NCI-H2196 (cell line): ENCODE measurements around the gene DNAJC22.
A peak's percentile ranks its signal among the peaks of the same experiment; 100 is the strongest.
"Not testable (repeated sequence)": the region's sequence is repeated elsewhere in the genome, so short reads cannot be mapped to it uniquely, and the experiment has no call there.

Experiments used
- DNase-seq: peaks from one replicate; lab custom pipeline; 2025; ENCODE audit not compliant: unreplicated experiment; lab: John Stamatoyannopoulos, UW

Gene DNAJC22

DNA sequence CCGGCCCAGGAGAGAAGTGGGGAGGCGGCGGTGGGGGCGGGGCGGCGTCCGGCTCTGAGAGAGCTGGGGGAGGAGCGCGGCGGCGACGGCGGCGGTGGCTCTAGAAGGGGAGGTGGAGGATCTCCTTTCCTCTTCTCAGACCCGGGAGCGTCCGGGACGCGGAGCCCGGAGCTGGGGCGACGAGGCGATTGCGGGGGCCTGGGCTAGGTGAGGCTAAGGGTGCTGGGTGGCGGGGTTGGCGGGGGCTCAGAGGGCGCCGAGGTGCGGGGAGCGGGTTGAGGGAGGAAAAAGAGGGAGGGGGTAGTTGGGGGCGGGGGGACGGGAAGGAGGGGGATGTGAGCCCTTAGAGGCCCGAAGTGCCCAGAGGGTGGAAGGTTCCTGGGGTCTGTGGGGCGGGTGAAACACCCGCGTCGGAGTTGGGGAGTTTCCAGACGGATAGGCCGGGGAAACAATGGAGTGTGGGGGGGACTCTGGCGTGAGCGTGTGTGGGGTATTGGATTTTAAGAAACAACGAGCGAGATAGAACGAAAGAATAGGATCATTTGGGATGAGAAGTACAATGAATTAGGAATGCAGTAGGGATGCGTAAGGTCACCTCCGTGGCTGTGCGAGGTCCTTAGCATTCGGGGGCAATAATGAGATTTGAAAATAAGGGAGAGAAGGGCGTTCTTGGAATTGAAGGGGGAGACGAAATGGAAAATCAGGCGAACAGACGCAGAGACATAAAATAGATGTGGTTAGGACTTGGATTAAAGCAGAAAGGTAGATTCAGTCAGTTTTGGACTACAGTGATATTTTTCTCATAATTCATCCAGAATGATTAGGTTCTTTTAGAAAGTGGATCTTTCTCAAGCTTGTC lies 20.9 kb downstream of the DNAJC22 start, which contains the start of gene SPATS2:
TSS of gene SPATS2 (plus strand) at position 82 of the 859 bp plus-strand sequence. CDS start 93,551 bp downstream, outside the sequence.
- peak; percentile 31 for DNase-seq

DNA sequence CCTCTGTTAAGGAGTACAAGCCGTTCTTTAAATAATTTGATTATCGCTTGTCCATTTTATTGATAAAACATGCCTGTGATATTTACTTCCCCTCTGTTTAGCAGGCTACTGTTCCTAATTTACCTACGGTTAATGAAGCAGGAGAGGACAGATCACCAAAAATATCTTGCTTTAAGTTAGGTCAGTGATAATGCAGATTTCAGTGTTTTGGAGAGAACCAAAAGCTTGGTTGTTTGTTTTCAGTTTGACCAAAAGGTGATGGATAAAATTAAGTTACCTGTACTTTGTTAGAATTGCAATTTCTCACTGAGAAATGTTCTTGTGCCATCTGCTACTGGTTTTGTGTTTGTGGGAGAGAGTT lies 21.5 kb downstream of the DNAJC22 start:
- DNase-seq = no peak

DNA sequence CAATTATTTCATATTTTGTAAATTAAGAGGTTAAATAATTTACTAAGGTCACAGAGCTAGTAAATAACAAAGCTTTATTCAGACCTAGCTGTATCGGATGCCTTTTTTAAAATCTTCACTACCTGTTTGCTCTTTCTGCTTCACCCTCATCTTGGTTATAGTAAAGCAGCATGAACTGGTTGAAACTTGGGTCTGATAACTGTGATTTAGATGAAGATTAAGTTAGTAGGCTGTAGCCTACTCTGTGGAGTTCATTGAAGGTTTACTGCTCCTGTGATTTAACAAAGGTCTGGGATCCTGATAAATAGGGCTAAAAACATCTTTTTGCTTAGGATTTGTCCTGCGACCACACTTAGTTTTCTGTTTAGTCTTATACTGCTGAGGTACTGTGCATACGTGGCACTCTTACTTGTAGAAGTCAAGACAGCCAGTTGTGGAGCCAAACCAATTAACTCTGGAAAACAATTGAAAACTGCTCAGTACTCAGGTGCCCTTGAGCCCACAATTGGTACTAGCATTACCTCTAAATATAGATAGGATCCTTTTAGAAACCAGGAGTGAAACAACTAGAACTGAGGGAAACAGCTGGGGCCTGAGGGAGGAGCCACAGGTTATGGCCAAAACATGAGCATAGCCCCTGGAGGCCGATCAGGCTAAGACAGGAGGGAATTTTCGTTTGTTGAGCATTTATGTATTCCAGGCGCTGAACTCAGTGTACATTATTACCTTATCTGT lies 22.9 kb downstream of the DNAJC22 start:
- DNase-seq = peak; percentile 33

DNA sequence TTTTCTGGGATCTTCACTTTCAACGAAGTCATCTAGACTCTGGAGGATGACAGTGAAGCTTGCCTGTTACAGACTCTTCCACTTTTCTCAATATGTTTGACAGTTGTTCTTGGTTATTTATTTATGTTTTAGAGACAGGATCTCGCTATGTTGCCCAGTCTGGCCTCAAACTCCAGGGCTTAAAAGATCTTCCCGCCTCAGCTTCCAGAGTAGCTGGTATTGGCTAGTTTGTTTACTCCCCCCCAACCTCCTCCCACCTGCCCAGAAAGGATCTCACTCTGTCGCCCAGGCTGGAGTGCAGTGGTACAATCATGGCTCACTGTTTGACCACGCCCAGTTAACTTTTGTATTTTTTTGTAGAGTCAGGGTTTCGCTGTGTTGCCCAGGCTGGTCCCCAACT lies 23.9 kb downstream of the DNAJC22 start:
- no peak for DNase-seq

DNA sequence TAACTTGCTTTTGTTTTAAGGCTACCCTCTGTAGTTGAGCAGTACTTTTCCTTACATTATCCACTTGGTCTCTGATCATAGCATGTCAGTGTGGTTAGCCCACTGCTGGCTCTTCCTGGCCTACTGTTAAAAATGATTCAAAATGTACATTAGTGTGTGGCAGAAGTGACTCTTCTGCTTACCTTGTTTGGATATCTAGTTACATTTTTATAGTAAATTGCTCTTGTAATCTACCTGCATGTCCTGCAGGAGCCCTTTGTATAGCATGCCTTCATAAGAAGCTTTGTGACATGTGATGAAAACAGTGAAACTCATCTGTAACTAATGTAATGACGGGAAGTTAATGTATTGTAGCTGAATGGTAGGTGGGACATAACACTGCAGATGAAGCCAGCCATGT lies 28.7 kb downstream of the DNAJC22 start:
- DNase-seq = no peak

DNA sequence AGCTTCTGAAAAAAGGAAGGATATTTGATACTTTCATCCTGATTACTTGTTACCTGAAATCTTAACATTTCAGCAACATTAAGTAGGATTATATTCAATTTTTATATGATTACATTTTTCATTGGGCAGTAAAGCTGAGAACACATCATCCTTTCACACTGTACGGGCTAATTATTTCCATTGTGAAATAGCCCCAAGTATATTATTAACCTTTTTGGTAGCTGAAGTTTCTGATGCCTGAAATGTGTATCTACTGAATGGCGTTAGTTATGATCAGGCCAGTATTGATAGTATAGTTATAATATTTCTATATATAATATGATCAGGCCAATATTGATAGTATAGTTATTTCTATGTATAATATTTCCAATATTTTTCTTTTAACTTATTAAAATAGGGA lies 30.7 kb downstream of the DNAJC22 start:
- DNase-seq = no peak

DNA sequence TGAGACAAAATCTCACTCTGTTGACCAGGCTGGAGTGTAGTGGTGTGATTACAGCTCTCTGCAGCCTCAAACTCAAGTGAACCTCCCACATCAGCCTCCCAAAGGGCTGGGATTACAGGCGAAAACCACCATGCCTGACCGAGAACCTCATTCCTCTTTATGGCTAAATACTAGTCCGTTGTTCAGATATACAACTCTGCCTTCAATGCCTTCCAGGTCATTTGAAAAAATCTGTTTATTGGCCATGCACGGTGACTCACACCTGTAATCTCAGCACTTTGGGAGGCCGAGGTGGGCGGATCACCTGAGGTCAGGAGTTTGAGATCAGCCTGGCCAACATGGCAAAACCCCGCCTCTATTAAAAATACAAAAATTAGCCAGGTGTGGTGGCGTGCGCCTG lies 33.5 kb downstream of the DNAJC22 start:
- not testable (repeated sequence) for DNase-seq

DNA sequence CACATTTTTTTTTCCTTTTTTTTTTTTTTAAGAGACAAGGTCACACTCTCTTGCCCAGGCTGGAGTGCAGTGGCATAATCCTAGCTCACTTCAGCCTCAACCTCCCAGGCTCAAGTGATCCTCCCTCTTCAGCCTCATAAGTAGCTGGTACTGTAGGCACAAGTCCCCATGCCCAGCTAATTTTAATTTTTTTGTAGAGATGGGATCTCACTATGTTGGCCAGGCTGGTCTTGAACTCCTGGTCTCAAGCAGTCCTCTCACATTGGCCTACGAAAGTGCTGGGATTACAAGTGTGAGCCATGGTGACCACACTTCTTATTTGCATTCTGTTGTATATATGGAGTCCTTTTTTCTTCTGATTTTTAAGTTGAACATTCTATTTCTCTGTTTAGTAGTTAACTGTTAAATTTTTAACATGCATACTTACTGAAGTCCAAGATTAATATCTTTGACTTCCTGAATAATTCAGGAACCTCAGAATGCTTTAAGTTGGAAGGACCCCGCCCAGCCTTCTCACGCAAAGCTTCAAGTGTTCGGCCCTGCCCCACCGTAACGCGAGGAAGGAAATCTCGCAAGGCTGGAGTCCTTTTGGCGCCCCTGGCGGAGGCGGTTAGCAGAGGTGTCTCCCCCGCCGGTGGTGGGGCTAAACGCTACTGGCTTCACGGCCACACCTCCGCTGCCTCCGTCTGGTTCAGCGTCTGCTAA lies 42.1 kb downstream of the DNAJC22 start:
- DNase-seq = no peak

DNA sequence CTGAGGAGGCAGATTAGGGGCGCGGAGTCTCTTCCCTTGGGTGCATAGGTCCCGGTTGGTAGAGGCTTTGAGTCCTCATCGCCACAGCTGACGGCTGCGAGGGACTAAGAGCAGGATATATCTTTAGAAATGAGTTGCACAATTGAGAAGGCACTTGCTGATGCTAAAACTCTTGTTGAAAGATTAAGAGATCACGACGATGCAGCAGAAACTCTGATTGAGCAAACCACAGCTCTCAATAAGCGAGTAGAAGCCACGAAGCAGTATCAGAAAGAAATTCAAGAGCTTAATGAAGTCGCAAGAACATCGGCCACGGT lies 42.7 kb downstream of the DNAJC22 start:
- DNase-seq = no peak

DNA sequence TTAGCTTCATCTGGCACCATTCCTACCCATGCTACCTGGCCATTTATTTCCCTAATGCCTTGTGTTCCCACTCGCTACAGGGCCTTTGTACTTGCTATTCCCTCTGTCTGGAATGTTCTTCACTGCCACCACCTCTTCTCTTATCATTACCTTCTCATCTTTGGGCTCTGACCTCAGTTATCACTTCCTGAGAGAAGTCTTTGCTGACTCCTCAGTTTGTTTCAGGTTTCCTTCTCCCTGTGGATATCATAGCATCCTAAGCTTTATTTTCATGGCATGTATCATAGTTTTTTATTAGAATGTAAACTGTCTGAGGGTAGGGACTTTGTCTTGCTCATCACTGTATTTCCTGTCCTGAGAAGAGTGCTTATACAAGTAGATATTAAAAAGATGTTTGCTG lies 50.3 kb downstream of the DNAJC22 start:
- DNase-seq = no peak

DNA sequence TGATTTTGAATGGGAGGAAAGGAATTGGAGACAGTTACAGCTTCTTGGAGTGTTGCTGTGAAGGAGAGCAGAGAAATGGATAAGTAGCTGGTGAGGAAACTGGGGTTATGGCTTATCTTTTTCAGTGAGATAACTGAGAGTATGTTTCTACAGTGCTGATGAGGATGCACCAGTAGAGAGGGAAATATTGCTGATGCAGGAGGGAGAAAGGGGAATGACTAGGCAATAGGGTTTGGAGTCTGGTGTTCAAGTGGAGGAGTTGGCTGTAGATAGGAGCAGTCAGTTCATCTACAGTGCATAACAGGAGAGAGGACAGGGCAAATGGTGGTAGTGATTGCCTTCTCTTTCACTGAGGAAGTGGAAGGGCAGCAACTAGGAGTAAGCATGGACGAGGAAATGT lies 53.6 kb downstream of the DNAJC22 start:
- no peak for DNase-seq
